ENCODE measurements around the gene FCGR2B.
"Not testable (repeated sequence)": the region's sequence is repeated elsewhere in the genome, so short reads cannot be mapped to it uniquely, and the experiment has no call there.

GRCh38 chr1:161664689-161665088, 1.7 kb downstream of the FCGR2B start:
- TF ChIP-seq CTCF (conservative IDR thresholded peaks at IDR 0.05 in 1 of 2, IDR thresholded peaks at IDR 0.05 in 1 of 2; ENCODE audit: extremely low read depth in 1 of 2, insufficient read depth in 1 of 2, low read depth in 1 of 2, low read length in 2 of 2); EZH2 (IDR thresholded peaks at IDR 0.05; ENCODE audit: borderline replicate concordance, low read length): not testable (repeated sequence)

Data from mammary epithelial cell (primary cell).